GM18858 (cell line): ENCODE results near the gene CDC7.
A peak's percentile ranks its signal among the peaks of the same experiment; 100 is the strongest.

Source experiments
- ATAC-seq: cut with Tn5 transposase; IDR thresholded peaks from one replicate; pipeline ENCODE4 v1.9.1; 2021; ENCODE audit not compliant: unreplicated experiment

Gene CDC7

DNA sequence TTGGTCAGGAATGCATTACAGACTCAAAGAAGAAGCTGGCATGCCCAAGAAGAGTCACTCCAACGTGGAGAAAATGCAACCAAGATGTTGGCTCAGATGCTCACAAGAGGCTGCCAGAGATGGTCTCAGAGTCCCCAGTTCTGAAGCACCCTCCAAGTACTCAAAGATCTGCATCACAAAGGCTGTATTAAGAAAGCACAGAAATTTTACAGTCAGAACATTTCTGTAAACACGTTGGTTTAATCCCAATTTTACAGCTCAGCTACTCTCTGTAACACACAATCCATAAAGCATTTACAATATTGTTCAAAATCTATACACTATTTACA lies 69.4 kb downstream of the CDC7 start:
- ATAC-seq, result no peak

DNA sequence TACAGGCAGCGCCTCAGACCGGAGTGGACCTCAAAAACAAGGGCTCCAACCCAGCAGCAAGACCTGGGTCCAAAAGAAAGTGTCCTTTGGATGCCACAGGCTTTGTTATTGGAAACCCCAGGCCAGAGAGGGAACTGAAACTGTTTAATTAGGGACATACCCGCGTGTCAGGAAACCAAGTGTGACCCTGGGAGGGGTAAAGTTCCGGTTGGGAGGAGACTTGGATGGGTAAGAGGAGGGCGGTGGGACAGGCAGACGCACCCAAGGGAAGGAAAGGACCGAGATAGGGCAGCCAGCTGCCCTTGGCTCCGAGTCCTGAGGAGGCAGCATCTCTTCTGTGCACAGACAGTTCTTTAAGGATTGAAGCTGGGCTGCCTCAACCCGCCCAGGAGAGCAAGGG lies 71.4 kb downstream of the CDC7 start:
- peak; percentile 82 for ATAC-seq
